ENCODE data around the gene GRAMD2A.

Gene GRAMD2A

DNA sequence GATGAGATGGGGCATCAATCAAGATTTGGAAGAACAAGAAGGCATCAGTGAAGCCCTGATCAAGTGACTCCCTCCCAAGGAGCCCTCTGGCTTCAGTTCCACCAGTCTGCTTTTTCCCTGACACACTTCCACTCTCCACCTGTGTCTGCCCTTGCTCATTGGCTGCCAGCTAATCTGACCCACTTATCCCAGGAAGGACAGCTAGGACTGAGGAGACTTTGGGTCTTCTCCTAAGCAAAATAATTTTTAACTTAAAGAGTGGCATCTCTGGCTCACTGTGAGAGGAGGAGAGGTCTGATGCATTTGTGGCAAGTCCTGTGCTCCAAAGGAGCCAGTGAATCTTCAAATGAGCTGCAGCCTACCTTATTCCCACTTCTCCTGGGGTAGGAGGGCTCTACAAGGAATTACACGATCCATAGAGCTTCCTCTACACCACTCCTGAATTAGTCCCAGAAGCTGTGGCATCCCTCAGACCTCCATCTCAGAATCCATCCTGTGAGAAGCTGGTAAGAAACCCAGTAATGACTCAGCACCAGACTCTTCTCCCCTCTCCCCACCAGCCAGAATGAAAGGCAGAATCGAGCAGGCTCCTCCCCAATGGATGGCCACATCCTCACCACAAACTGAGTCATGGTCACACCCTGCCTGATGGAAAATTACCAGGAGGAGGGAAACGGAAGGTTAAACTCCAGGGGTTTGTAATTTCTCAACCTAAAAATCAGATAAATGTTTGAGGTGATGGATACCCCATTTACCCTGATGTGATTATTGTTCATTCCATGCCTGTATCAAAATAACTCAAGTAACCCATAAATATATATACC lies 39.7 kb upstream of the GRAMD2A start:
- TF ChIP-seq CTCF (IDR thresholded peaks at IDR 0.05; ENCODE audit: low read depth, low read length, missing control alignments) = no peak
- no peaks in the 10 kb centered on the region for H3K27me3 ChIP-seq (replicated peaks)
- in situ Hi-C loops (cut with HindIII; ENCODE audit: low pct_ligation_motif_present, low sequenced_read_pairs) = no loop called here
- peak overlapping the region; percentile 50 for H3K4me3 ChIP-seq (ENCODE audit: low read depth, low read length)
- H3K27ac ChIP-seq = peak overlapping the region; percentile 95
- H3K36me3 ChIP-seq (replicated peaks) = peaks cover 14% of the 10 kb centered on the region
- peak; percentile 97 for DNase-seq

DNA sequence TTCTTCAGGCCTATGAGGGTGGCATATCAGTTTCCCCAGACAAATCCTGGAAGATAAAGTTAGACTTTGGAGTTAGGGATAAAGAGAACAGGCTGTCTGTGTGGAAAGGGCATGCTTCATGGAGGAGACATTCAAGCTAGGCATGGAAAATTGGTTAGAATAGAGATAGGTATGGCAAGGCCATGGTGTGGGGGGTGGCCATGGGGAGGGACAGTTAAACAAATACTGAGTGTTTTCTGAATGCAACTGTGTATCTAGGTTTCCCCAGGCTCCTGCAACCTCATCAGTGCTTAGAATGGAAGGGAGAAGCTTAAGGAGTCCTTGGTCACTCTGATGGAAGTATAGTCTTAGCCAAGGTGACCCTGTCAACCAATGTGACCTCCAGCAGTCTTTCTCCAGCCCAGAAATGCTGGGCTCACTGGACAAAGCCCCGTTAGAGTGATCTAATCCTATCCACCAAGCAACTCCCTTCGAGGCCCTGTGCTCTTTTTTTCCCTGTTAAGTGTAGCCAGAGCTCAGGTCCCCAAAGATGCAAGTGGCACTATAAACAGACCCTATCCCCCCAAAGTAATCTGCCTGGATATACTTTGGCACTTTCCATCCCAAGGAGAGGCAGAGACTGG lies 38.9 kb upstream of the GRAMD2A start:
- H3K27ac ChIP-seq = peak overlapping the region; percentile 95
- no peaks in the 10 kb centered on the region for H3K27me3 ChIP-seq (replicated peaks)
- H3K4me3 ChIP-seq (ENCODE audit: low read depth, low read length) = peak overlapping the region; percentile 50
- no peak for TF ChIP-seq CTCF (IDR thresholded peaks at IDR 0.05; ENCODE audit: low read depth, low read length, missing control alignments)
- no peak for DNase-seq
- in situ Hi-C loops (cut with HindIII; ENCODE audit: low pct_ligation_motif_present, low sequenced_read_pairs) = no loop called here
- H3K36me3 ChIP-seq (replicated peaks) = peaks cover 9% of the 10 kb centered on the region

DNA sequence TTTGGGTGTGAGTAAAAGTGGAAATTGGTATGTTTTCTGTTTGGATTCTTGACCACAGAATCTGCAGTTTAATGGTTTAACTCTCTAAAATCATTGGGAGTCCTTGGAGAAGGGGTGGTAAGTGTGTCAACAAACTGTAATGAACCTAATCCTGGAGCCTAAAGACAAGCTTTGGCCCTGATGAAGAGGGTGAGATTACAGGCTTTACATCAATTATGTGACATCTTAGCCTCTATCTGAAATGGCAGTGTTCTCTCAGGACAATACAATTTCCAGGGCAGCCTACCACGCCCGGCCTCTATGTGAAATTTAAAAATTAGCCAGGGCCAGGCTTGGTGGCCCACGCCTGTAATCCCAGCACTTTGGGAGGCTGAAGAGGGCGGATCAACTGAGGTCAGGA lies 37.7 kb upstream of the GRAMD2A start:
- no peak for DNase-seq
- Histone ChIP-seq H3K27ac (no peak overlapping the region), H3K36me3 (replicated peaks) (no peaks in the 10 kb centered on the region), H3K27me3 (replicated peaks) (no peaks in the 10 kb centered on the region), H3K4me3 (ENCODE audit: low read depth, low read length) (no peak overlapping the region)
- TF ChIP-seq CTCF (IDR thresholded peaks at IDR 0.05; ENCODE audit: low read depth, low read length, missing control alignments) = no peak
- in situ Hi-C loops (cut with HindIII; ENCODE audit: low pct_ligation_motif_present, low sequenced_read_pairs) = no loop called here

GRCh38 chr15:72233769-72234168 lies 36.2 kb upstream of the GRAMD2A start:
- H3K36me3 ChIP-seq (replicated peaks) = peaks cover 6% of the 10 kb centered on the region
- in situ Hi-C loops (cut with HindIII; ENCODE audit: low pct_ligation_motif_present, low sequenced_read_pairs) = no loop called here
- no peak for DNase-seq
- no peak for TF ChIP-seq CTCF (IDR thresholded peaks at IDR 0.05; ENCODE audit: low read depth, low read length, missing control alignments)
- H3K27me3 ChIP-seq (replicated peaks) = no peaks in the 10 kb centered on the region
- no peak overlapping the region for H3K4me3 ChIP-seq (ENCODE audit: low read depth, low read length)
- no peak overlapping the region for H3K27ac ChIP-seq

GRCh38 chr15:72231833-72232478 lies 34.4 kb upstream of the GRAMD2A start:
- Histone ChIP-seq H3K36me3 (replicated peaks) (peaks cover 6% of the 10 kb centered on the region), H3K27ac (peak overlapping the region; percentile 90), H3K27me3 (replicated peaks) (no peaks in the 10 kb centered on the region), H3K4me3 (ENCODE audit: low read depth, low read length) (peak overlapping the region; percentile 90)
- peak; percentile 76 for DNase-seq
- in situ Hi-C loops (cut with HindIII; ENCODE audit: low pct_ligation_motif_present, low sequenced_read_pairs) = no loop called here
- no peak for TF ChIP-seq CTCF (IDR thresholded peaks at IDR 0.05; ENCODE audit: low read depth, low read length, missing control alignments)
